ENCODE measurements around the gene RND2.

DNA sequence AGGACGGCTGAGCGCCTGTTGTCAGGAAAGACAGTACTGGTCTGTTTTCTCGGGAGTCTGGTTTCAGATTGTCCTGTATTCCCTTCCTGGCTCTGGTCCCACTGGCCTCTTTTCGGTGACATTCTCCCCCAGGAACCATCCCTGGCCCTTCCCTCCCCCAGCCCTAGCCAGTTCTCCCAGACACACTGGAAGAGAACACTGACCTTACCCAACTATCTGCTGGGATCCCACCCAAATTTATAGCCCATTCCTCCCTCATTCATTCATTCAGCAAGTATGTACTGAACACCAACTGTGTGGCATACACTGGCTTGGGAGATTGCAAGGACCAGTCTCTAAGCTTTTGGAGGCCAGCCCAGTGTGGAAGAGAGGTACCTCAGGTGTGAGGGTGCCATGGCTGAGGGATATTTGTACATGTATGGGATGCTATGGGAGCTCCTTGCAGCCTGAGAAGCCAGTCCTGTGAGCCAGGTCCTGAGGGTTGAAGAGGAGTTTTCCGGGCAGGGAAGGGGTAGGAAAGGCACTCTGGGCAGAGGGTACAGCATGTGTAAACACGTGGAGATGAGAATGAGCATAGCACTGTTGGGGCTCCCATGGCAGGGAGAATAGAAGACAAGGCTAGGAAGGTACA, 5.2 kb downstream of the RND2 start:
- TF ChIP-seq, protein P1, sequence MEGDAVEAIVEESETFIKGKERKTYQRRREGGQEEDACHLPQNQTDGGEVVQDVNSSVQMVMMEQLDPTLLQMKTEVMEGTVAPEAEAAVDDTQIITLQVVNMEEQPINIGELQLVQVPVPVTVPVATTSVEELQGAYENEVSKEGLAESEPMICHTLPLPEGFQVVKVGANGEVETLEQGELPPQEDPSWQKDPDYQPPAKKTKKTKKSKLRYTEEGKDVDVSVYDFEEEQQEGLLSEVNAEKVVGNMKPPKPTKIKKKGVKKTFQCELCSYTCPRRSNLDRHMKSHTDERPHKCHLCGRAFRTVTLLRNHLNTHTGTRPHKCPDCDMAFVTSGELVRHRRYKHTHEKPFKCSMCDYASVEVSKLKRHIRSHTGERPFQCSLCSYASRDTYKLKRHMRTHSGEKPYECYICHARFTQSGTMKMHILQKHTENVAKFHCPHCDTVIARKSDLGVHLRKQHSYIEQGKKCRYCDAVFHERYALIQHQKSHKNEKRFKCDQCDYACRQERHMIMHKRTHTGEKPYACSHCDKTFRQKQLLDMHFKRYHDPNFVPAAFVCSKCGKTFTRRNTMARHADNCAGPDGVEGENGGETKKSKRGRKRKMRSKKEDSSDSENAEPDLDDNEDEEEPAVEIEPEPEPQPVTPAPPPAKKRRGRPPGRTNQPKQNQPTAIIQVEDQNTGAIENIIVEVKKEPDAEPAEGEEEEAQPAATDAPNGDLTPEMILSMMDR (IDR thresholded peaks at IDR 0.05): no peak
- TF ChIP-seq POLR2AphosphoS5 (IDR thresholded peaks at IDR 0.05) (no peak), POLR2A (IDR thresholded peaks at IDR 0.05) (no peak)
